Mammary epithelial cell (primary cell): ENCODE data around the gene TOR2A.

ENCODE experiments used
- CTCF ChIP-seq, 2 donors: IDR thresholded peaks in 1 of 2; conservative IDR thresholded peaks in 1 of 2; 2 replicates each; pipeline ENCODE4 v1.5.1; 2011 to 2012; ENCODE audit warnings: inconsistent platforms in 2 of 2, low read length in 2 of 2, mild to moderate bottlenecking in 2 of 2, control low read depth in 1 of 2, low read depth in 1 of 2; ENCODE audit not compliant: insufficient read depth in 1 of 2; ENCODE audit errors: extremely low read depth in 1 of 2
- EZH2 ChIP-seq: IDR thresholded peaks from 2 replicates; pipeline ENCODE4 v1.6.1; 2012; ENCODE audit warnings: low read length, inconsistent platforms, borderline replicate concordance

GRCh38 chr9:127684576-127684975, 50.5 kb downstream of the TOR2A start:
- TF ChIP-seq EZH2 (no peak), CTCF (conservative IDR thresholded peaks at IDR 0.05 in 1 of 2, IDR thresholded peaks at IDR 0.05 in 1 of 2; ENCODE audit: extremely low read depth in 1 of 2, insufficient read depth in 1 of 2, low read depth in 1 of 2, low read length in 2 of 2) (no peak)
